Astrocyte (in vitro differentiated cells and primary cell): ENCODE data around the gene POGLUT3.

Source experiments
- EZH2 ChIP-seq: IDR thresholded peaks from 2 replicates; pipeline ENCODE4 v1.6.1; 2012; ENCODE audit warnings: mild to moderate bottlenecking, low read length, inconsistent platforms; ENCODE audit not compliant: insufficient read depth
- TF ChIP-seq, protein P1 (sequence below): IDR thresholded peaks from 2 replicates; pipeline ENCODE4 v1.5.1; 2011; ENCODE audit warnings: low read depth, mild to moderate bottlenecking, inconsistent platforms, low read length, moderate library complexity; ENCODE audit not compliant: insufficient read depth

DNA sequence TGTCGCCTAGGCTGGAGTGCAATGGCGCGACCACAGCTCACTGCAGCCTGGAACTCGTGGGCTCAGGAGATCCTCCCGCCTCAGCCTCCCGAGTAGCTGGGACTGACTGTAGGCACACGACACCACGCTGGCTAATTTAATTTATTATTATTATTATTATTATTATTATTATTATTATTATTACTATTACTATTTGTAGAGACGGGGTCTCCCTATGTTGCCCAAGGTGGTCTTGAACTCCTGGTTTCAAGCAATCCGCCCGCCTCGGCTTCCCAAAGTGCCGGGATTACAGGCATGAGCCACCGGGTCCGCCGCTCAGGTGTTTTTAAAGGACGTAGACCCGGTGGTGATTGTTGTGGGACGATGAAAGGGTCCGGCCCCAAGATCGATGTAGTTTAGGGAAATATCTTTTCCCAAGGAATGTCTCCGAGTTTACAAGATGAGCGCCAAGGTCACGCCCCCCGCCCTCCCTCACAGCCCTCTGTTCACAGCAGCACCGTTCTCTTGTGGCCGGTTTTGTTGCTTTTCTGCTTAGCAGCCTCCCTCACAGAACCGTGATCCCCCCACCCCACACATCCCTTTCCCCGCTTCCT, 728 bp upstream of the POGLUT3 start:
- TF ChIP-seq, protein P1, sequence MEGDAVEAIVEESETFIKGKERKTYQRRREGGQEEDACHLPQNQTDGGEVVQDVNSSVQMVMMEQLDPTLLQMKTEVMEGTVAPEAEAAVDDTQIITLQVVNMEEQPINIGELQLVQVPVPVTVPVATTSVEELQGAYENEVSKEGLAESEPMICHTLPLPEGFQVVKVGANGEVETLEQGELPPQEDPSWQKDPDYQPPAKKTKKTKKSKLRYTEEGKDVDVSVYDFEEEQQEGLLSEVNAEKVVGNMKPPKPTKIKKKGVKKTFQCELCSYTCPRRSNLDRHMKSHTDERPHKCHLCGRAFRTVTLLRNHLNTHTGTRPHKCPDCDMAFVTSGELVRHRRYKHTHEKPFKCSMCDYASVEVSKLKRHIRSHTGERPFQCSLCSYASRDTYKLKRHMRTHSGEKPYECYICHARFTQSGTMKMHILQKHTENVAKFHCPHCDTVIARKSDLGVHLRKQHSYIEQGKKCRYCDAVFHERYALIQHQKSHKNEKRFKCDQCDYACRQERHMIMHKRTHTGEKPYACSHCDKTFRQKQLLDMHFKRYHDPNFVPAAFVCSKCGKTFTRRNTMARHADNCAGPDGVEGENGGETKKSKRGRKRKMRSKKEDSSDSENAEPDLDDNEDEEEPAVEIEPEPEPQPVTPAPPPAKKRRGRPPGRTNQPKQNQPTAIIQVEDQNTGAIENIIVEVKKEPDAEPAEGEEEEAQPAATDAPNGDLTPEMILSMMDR: no peak
- no peak for TF ChIP-seq EZH2
